Loucy (cell line): ENCODE results near the gene RPL31.

ENCODE experiments used
- H2AFZ ChIP-seq: fragments of 200-600 bp; sonication (generic); 2 replicates; pipeline ENCODE4 v1.6.0; 2016; ENCODE audit warnings: antibody characterized with exemption, mild to moderate bottlenecking, low read length, moderate library complexity
- H3F3A ChIP-seq: fragments of 200-600 bp; 2 replicates; pipeline ENCODE4 v1.6.0; 2016; ENCODE audit warnings: antibody characterized with exemption, low read depth, mild to moderate bottlenecking
- H3K27me3 ChIP-seq: fragments of 200-600 bp; sonication (generic); 2 replicates; pipeline ENCODE4 v1.6.1; 2014; ENCODE audit warnings: low read length, mild to moderate bottlenecking; ENCODE audit not compliant: insufficient read depth, poor library complexity, severe bottlenecking
- H3K36me3 ChIP-seq: fragments of 200-600 bp; sonication (generic); 2 replicates; pipeline ENCODE4 v1.6.1; 2016; ENCODE audit warnings: low read length; ENCODE audit not compliant: insufficient read depth
- H3K4me1 ChIP-seq: fragments of 200-600 bp; sonication (generic); 2 replicates; pipeline ENCODE4 v1.5.1; 2014; ENCODE audit warnings: low read length, mild to moderate bottlenecking; ENCODE audit not compliant: insufficient read depth, poor library complexity, severe bottlenecking
- H3K4me2 ChIP-seq: fragments of 200-600 bp; sonication (generic); 2 replicates; pipeline ENCODE4 v1.6.0; 2014; ENCODE audit warnings: antibody characterized with exemption, low read length, low read depth, mild to moderate bottlenecking; ENCODE audit not compliant: poor library complexity, severe bottlenecking
- H3K4me3 ChIP-seq: fragments of 200-600 bp; sonication (generic); 2 replicates; pipeline ENCODE4 v1.5.1; 2014; ENCODE audit warnings: low read length, mild to moderate bottlenecking, mixed read lengths; ENCODE audit not compliant: poor library complexity, severe bottlenecking
- H3K79me2 ChIP-seq: fragments of 200-600 bp; sonication (generic); 2 replicates; pipeline ENCODE4 v1.6.1; 2014; ENCODE audit warnings: low read length; ENCODE audit not compliant: insufficient read depth
- H3K9ac ChIP-seq: fragments of 200-600 bp; sonication (generic); 2 replicates; pipeline ENCODE4 v1.6.0; 2014; ENCODE audit warnings: mild to moderate bottlenecking, low read depth, low read length, moderate library complexity; ENCODE audit not compliant: poor library complexity, severe bottlenecking
- H3K9me2 ChIP-seq: fragments of 200-600 bp; sonication (generic); replicated peaks from 2 replicates; pipeline ENCODE4 v1.6.1; 2016; ENCODE audit warnings: low read depth, low read length, mixed read lengths
- H3K9me3 ChIP-seq: fragments of 200-600 bp; sonication (generic); 2 replicates; pipeline ENCODE4 v1.6.1; 2014; ENCODE audit warnings: mild to moderate bottlenecking, antibody characterized with exemption, low read length, low read depth; ENCODE audit not compliant: insufficient read depth
- H4K20me1 ChIP-seq: fragments of 200-600 bp; sonication (generic); 2 replicates; pipeline ENCODE4 v1.6.0; 2014; ENCODE audit warnings: antibody characterized with exemption, low read length, mild to moderate bottlenecking; ENCODE audit not compliant: insufficient read depth, poor library complexity, severe bottlenecking
- CTCF ChIP-seq: fragments of 200-600 bp; sonication (generic); conservative IDR thresholded peaks from 2 replicates; pipeline ENCODE4 v1.5.1; 2014; ENCODE audit warnings: mild to moderate bottlenecking, antibody characterized with exemption, low read length
- EZH2phosphoT487 ChIP-seq: fragments of 200-600 bp; IDR thresholded peaks from 2 replicates; pipeline ENCODE4 v1.6.1; 2018; ENCODE audit warnings: antibody characterized with exemption, mild to moderate bottlenecking, moderate library complexity, borderline replicate concordance

RPL31 gene

GRCh38 chr2:101027852-101028251 lies 25.8 kb downstream of the RPL31 start:
- H3K4me2 ChIP-seq, result no peak overlapping the region
- no peaks in the 10 kb centered on the region for H3K36me3 ChIP-seq

GRCh38 chr2:101030866-101031554 lies 28.9 kb downstream of the RPL31 start:
- Histone ChIP-seq H3K27me3 (no peaks in the 10 kb centered on the region), H3K9me3 (no peaks in the 10 kb centered on the region), H3K79me2 (no peaks in the 10 kb centered on the region), H3K4me1 (no peaks in the 10 kb centered on the region), H4K20me1 (no peaks in the 10 kb centered on the region), H3K9ac (no peak overlapping the region), H3K9me2 (no peaks in the 10 kb centered on the region), H2AFZ (no peak overlapping the region), H3K36me3 (no peaks in the 10 kb centered on the region), H3K4me3 (no peak overlapping the region), H3K4me2 (no peak overlapping the region), H3F3A (no peaks in the 10 kb centered on the region)
- TF ChIP-seq EZH2phosphoT487, result no peak
- TF ChIP-seq CTCF, result no peak

More at GRCh38 chr2:101027852-101028251, 25.8 kb downstream of the RPL31 start:
- Histone ChIP-seq H3K4me3 (no peak overlapping the region), H3K9me3 (no peaks in the 10 kb centered on the region), H3F3A (no peaks in the 10 kb centered on the region), H4K20me1 (no peaks in the 10 kb centered on the region), H3K9me2 (no peaks in the 10 kb centered on the region), H3K27me3 (no peaks in the 10 kb centered on the region), H3K9ac (no peak overlapping the region), H3K79me2 (no peaks in the 10 kb centered on the region), H3K4me1 (no peaks in the 10 kb centered on the region), H2AFZ (no peak overlapping the region)
- TF ChIP-seq CTCF (no peak), EZH2phosphoT487 (no peak)

- Histone ChIP-seq H2AFZ (no peak overlapping the region), H3K4me1 (no peaks in the 10 kb centered on the region), H3K27me3 (no peaks in the 10 kb centered on the region), H3K4me2 (no peak overlapping the region), H4K20me1 (no peaks in the 10 kb centered on the region), H3K9me3 (no peaks in the 10 kb centered on the region), H3K36me3 (no peaks in the 10 kb centered on the region), H3K9ac (no peak overlapping the region), H3F3A (no peaks in the 10 kb centered on the region), H3K79me2 (no peaks in the 10 kb centered on the region), H3K9me2 (no peaks in the 10 kb centered on the region), H3K4me3 (no peak overlapping the region)
- TF ChIP-seq CTCF (no peak), EZH2phosphoT487 (no peak)
These were observed 30.1 kb downstream of the RPL31 start for GRCh38 chr2:101032084-101032776.
